COLO668 (cell line): ENCODE measurements around the gene LYRM2.
"Not testable (repeated sequence)": the region's sequence is repeated elsewhere in the genome, so short reads cannot be mapped to it uniquely, and the experiment has no call there.

ENCODE experiments used
- DNase-seq: peaks from one replicate; lab custom pipeline; 2025; ENCODE audit not compliant: unreplicated experiment; lab: John Stamatoyannopoulos, UW

The LYRM2 gene

GRCh38 chr6:89649682-89650081, 11.1 kb upstream of the LYRM2 start:
- no peak for DNase-seq

- DNase-seq, result no peak
Observed at GRCh38 chr6:89644864-89645263, 6.3 kb upstream of the LYRM2 start.

GRCh38 chr6:89643406-89643805, 4.9 kb upstream of the LYRM2 start:
- no peak for DNase-seq

GRCh38 chr6:89642956-89643355, 4.4 kb upstream of the LYRM2 start:
- DNase-seq, result no peak

GRCh38 chr6:89641581-89641980, 3.0 kb upstream of the LYRM2 start:
- not testable (repeated sequence) for DNase-seq

GRCh38 chr6:89640804-89641203, 2.3 kb upstream of the LYRM2 start:
- no peak for DNase-seq

- no peak for DNase-seq
Observed at GRCh38 chr6:89637960-89638319, 607 bp downstream of the LYRM2 start.

GRCh38 chr6:89636412-89636811, 2.1 kb downstream of the LYRM2 start:
- not testable (repeated sequence) for DNase-seq

- no peak for DNase-seq
Observed at GRCh38 chr6:89630488-89630887, 8.1 kb downstream of the LYRM2 start.

GRCh38 chr6:89623749-89624148, 14.8 kb downstream of the LYRM2 start:
- no peak for DNase-seq

GRCh38 chr6:89619567-89619966, 19.0 kb downstream of the LYRM2 start:
- DNase-seq, result no peak

- no peak for DNase-seq
Observed at GRCh38 chr6:89618026-89618425, 20.5 kb downstream of the LYRM2 start.

- DNase-seq, result no peak
Observed at GRCh38 chr6:89616531-89616930, 22.0 kb downstream of the LYRM2 start.

GRCh38 chr6:89615882-89616281, 22.7 kb downstream of the LYRM2 start:
- DNase-seq, result no peak

GRCh38 chr6:89613790-89614189, 24.8 kb downstream of the LYRM2 start:
- no peak for DNase-seq

GRCh38 chr6:89612121-89612520, 26.4 kb downstream of the LYRM2 start:
- DNase-seq, result no peak

GRCh38 chr6:89611666-89612065, 26.9 kb downstream of the LYRM2 start:
- no peak for DNase-seq

- peak; percentile 72 for DNase-seq
Observed at GRCh38 chr6:89610149-89610642, 28.4 kb downstream of the LYRM2 start.

GRCh38 chr6:89605861-89606260, 32.7 kb downstream of the LYRM2 start:
- no peak for DNase-seq

- DNase-seq, result no peak
Observed at GRCh38 chr6:89604653-89605052, 33.9 kb downstream of the LYRM2 start.

GRCh38 chr6:89602166-89602565, 36.4 kb downstream of the LYRM2 start:
- no peak for DNase-seq

- DNase-seq, result no peak
Observed at GRCh38 chr6:89599727-89600126, 38.8 kb downstream of the LYRM2 start.

GRCh38 chr6:89597988-89598387, 40.6 kb downstream of the LYRM2 start:
- peak; percentile 4 for DNase-seq

- no peak for DNase-seq
Observed at GRCh38 chr6:89597372-89597771, 41.2 kb downstream of the LYRM2 start.
